NB4 (cell line): ENCODE data around the gene DCAF6.

Experiments
- CTCF ChIP-seq: IDR thresholded peaks from one replicate; pipeline ENCODE4 v1.5.1; 2012; ENCODE audit warnings: low read depth, low read length
- MYC ChIP-seq: IDR thresholded peaks from 2 replicates; pipeline ENCODE4 v1.6.1; 2011; ENCODE audit warnings: low read depth, low read length
- POLR2A ChIP-seq: IDR thresholded peaks from 2 replicates; pipeline ENCODE4 v1.6.1; 2011; ENCODE audit warnings: mild to moderate bottlenecking; ENCODE audit not compliant: insufficient read length; ENCODE audit errors: extremely low read depth

DNA sequence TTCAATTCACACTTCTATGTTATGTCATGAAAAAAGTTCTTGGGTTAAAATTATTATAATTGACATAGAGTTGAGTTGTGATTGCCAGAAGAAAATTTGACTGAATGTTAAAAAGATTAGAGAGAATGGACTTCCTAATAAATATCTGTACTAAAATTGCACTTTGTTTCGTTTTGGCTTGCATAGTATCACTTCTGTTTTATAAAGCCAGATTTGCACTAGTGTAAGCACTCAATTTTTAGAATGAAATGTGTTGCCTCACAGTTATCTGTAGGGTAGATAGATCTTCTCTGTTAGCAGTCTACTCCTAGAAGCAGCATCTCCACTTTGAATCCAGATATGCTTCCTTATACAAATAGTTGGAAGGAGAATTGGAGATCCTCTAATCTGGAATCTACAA is 95.5 kb downstream of the DCAF6 start:
- TF ChIP-seq CTCF = no peak
- TF ChIP-seq POLR2A = no peak
- no peak for TF ChIP-seq MYC
